ENCODE measurements around the gene NBEAL1. TPM values are rescaled to one million over a fixed set of nuclear protein-coding genes. Genes with fewer than 3 reads are reported as not detected.
"Not testable (repeated sequence)": the region's sequence is repeated elsewhere in the genome, so short reads cannot be mapped to it uniquely, and the experiment has no call there.

NBEAL1 gene
- total RNA-seq, 4 donors from 2014 or later = 33.3 to 51.6 (median 48.4) TPM

- Histone ChIP-seq H3K4me1 (no peaks in the 10 kb centered on the region), H3K9me3 (no peaks in the 10 kb centered on the region), H3K4me3 (no peak overlapping the region), H3K36me3 (peaks cover 0 to 79% (median 0%) of the 10 kb centered on the region in 3 donors), H3K27me3 (no peaks in the 10 kb centered on the region), H3K27ac (no peak overlapping the region)
- DNase-seq (ENCODE audit: low spot score in 2 of 2) = no peak
- 73 to 84% methylated on average over 1 of the region's 1 CpG for WGBS, 2 donors
- TF ChIP-seq POLR2A (IDR thresholded peaks at IDR 0.05) = no peak
Observed at GRCh38 chr2:203149194-203149593, 134.5 kb downstream of the NBEAL1 start.

GRCh38 chr2:203155406-203155805 is 140.7 kb downstream of the NBEAL1 start:
- Histone ChIP-seq H3K4me1 (no peaks in the 10 kb centered on the region), H3K27me3 (no peaks in the 10 kb centered on the region), H3K9me3 (no peaks in the 10 kb centered on the region), H3K27ac (no peak overlapping the region), H3K36me3 (peaks cover 0 to 53% (median 0%) of the 10 kb centered on the region in 3 donors), H3K4me3 (no peak overlapping the region)
- TF ChIP-seq EP300 (IDR thresholded peaks at IDR 0.05) (no peak), CTCF (IDR thresholded peaks at IDR 0.05) (no peak), POLR2A (IDR thresholded peaks at IDR 0.05) (no peak)
- DNase-seq (ENCODE audit: low spot score in 2 of 2) = no peak
- WGBS, 2 donors = 74 to 85% methylated on average over 1 of the region's 1 CpG

- H3K27ac ChIP-seq; DNase-seq (ENCODE audit: low spot score in 2 of 2); H3K4me3 ChIP-seq; H3K9me3 ChIP-seq; H3K4me1 ChIP-seq; H3K27me3 ChIP-seq: not testable (repeated sequence)
- WGBS, 2 donors = 86 to 96% methylated on average over 5 of the region's 5 CpGs
- H3K36me3 ChIP-seq = peaks cover 0 to 74% (median 0%) of the 10 kb centered on the region in 3 donors
Observed at GRCh38 chr2:203162722-203163121, 148.0 kb downstream of the NBEAL1 start.

GRCh38 chr2:203164311-203164935 is 149.7 kb downstream of the NBEAL1 start:
- Histone ChIP-seq H3K4me1 (no peaks in the 10 kb centered on the region), H3K4me3 (no peak overlapping the region), H3K27me3 (no peaks in the 10 kb centered on the region), H3K27ac (no peak overlapping the region), H3K36me3 (peaks cover 0 to 70% (median 0%) of the 10 kb centered on the region in 3 donors), H3K9me3 (no peaks in the 10 kb centered on the region)
- WGBS, 2 donors = 96 to 100% methylated on average over 1 of the region's 1 CpG
- no peak for DNase-seq (ENCODE audit: low spot score in 2 of 2)
- no peak for TF ChIP-seq POLR2A (IDR thresholded peaks at IDR 0.05)
- TF ChIP-seq CTCF (IDR thresholded peaks at IDR 0.05) = no peak
- no peak for TF ChIP-seq EP300 (IDR thresholded peaks at IDR 0.05)

- Histone ChIP-seq H3K9me3 (no peaks in the 10 kb centered on the region), H3K36me3 (peaks cover 0 to 58% (median 0%) of the 10 kb centered on the region in 3 donors), H3K4me1 (no peaks in the 10 kb centered on the region), H3K27ac (no peak overlapping the region), H3K4me3 (no peak overlapping the region), H3K27me3 (no peaks in the 10 kb centered on the region)
- DNase-seq (ENCODE audit: low spot score in 2 of 2) = no peak
- no peak for TF ChIP-seq CTCF (IDR thresholded peaks at IDR 0.05)
- no peak for TF ChIP-seq EP300 (IDR thresholded peaks at IDR 0.05)
- TF ChIP-seq POLR2A (IDR thresholded peaks at IDR 0.05) = no peak
- WGBS, 2 donors = 89 to 90% methylated on average over 5 of the region's 5 CpGs
Observed at GRCh38 chr2:203167751-203168150, 153.1 kb downstream of the NBEAL1 start.

GRCh38 chr2:203170502-203170901 is 155.8 kb downstream of the NBEAL1 start:
- peaks cover 0 to 57% (median 0%) of the 10 kb centered on the region in 3 donors for H3K36me3 ChIP-seq
- no peak for TF ChIP-seq POLR2A (IDR thresholded peaks at IDR 0.05)
- TF ChIP-seq CTCF (IDR thresholded peaks at IDR 0.05) = no peak
- TF ChIP-seq EP300 (IDR thresholded peaks at IDR 0.05) = no peak
- 84 to 85% methylated on average over 4 of the region's 4 CpGs for WGBS, 2 donors
- H3K27ac ChIP-seq = no peak overlapping the region
- no peak for DNase-seq (ENCODE audit: low spot score in 2 of 2)
- H3K4me3 ChIP-seq = no peak overlapping the region
- H3K27me3 ChIP-seq = no peaks in the 10 kb centered on the region
- no peaks in the 10 kb centered on the region for H3K4me1 ChIP-seq
- no peaks in the 10 kb centered on the region for H3K9me3 ChIP-seq

Data from tibial nerve (tissue), 4 donors.